Panc1 (cell line): ENCODE measurements around the gene MEGF9. TPM values are rescaled to one million over a fixed set of nuclear protein-coding genes. Genes with fewer than 3 reads are reported as not detected.

ENCODE experiments used
- ATAC-seq: fragments of 200-7000 bp; cut with Tn5 transposase; 2 replicates; pipeline ENCODE4 v1.9.1; 2020; ENCODE audit warnings: mild to moderate bottlenecking, moderate library complexity
- BruUV-seq: library from RNA; stranded (reverse); fragments of 400-500 nt; replicated peaks from 2 replicates; lab custom pipeline; 2021; lab: Mats Ljungman, UMichigan
- CTCF ChIA-PET: fragments of 300-600 bp; sonication (Branson Sonifier 250); formaldehyde crosslinking; loops from one replicate; lab custom pipeline; 2022; ENCODE audit warnings: antibody characterized with exemption; lab: Charles Lee
- POLR2A ChIA-PET: fragments of 300-600 bp; sonication (Branson Sonifier 250); formaldehyde crosslinking; loops from one replicate; lab custom pipeline; 2022; ENCODE audit warnings: antibody characterized with exemption; lab: Charles Lee
- DNase-seq: peaks from one replicate; pipeline ENCODE4 v3.0.0-alpha.2; 2010; ENCODE audit warnings: low read depth, low spot score
- H3K27ac ChIP-seq: 2 replicates; pipeline ENCODE4 v1.5.1; 2011; ENCODE audit warnings: mild to moderate bottlenecking, low read length, inconsistent platforms
- H3K27me3 ChIP-seq: fragments of 200-500 bp; sonication (Bioruptor generic); 2 replicates; pipeline ENCODE4 v1.6.0; 2014; ENCODE audit warnings: low read length, inconsistent platforms; ENCODE audit not compliant: control insufficient read depth, insufficient read depth
- H3K36me3 ChIP-seq: fragments of 200-500 bp; sonication (Bioruptor generic); 2 replicates; pipeline ENCODE4 v1.5.1; 2014; ENCODE audit warnings: inconsistent platforms, mild to moderate bottlenecking, low read length, moderate library complexity; ENCODE audit not compliant: control insufficient read depth, insufficient read depth
- H3K4me1 ChIP-seq: 2 replicates; pipeline ENCODE4 v1.5.1; 2011; ENCODE audit warnings: inconsistent platforms, mild to moderate bottlenecking, low read length, moderate library complexity; ENCODE audit not compliant: control insufficient read depth, insufficient read depth
- H3K4me3 ChIP-seq, 2 experiments: 2 replicates each; pipeline ENCODE4 v1.5.1; 2011 to 2012; ENCODE audit warnings: low read depth in 2 of 2, low read length in 2 of 2, mild to moderate bottlenecking in 2 of 2, inconsistent platforms in 1 of 2, moderate library complexity in 1 of 2
- H3K9me3 ChIP-seq: fragments of 200-500 bp; sonication (Bioruptor generic); 2 replicates; pipeline ENCODE4 v1.5.1; 2014; ENCODE audit warnings: low read depth, mild to moderate bottlenecking, inconsistent platforms, low read length, moderate library complexity; ENCODE audit not compliant: control insufficient read depth, insufficient read depth
- POLR2AphosphoS5 ChIP-seq: IDR thresholded peaks from 2 replicates; pipeline ENCODE4 v1.6.1; 2012; ENCODE audit warnings: mild to moderate bottlenecking, low read depth, low read length, moderate library complexity
- REST ChIP-seq, 2 experiments: IDR thresholded peaks; 2 replicates each; pipeline ENCODE4 v1.6.1; 2011 to 2012; ENCODE audit warnings: low read depth in 2 of 2, control low read depth in 1 of 2, low read length in 1 of 2, mild to moderate bottlenecking in 1 of 2, moderate library complexity in 1 of 2; ENCODE audit not compliant: insufficient read depth in 1 of 2
- SIN3A ChIP-seq: IDR thresholded peaks from 2 replicates; pipeline ENCODE4 v1.6.1; 2012; ENCODE audit warnings: low read depth, mild to moderate bottlenecking, low read length, moderate library complexity, borderline replicate concordance; ENCODE audit not compliant: insufficient read depth
- TCF7L2 ChIP-seq: IDR thresholded peaks from 2 replicates; pipeline ENCODE4 v1.6.1; 2011; ENCODE audit warnings: mild to moderate bottlenecking, low read depth, low read length, inconsistent platforms
- in situ Hi-C: cut with HindIII; loops from 2 replicates; pipeline ENCODE4 v1.10.0; 2016; ENCODE audit warnings: low sequenced_read_pairs, low pct_unique_long_range_greater_than_20kb
- intact Hi-C: fragments of 100-400 bp; cut with micrococcal nuclease; formaldehyde crosslinking; loops from one replicate; pipeline ENCODE4 v1.10.0; 2022; ENCODE audit not compliant: unreplicated experiment
- total RNA-seq: library from RNA; stranded (reverse); gene quantifications from one replicate; pipeline ENCODE4 v1.2.1, GENCODE V29; 2021; ENCODE audit not compliant: unreplicated experiment
- TF ChIP-seq, protein P1 (sequence below): fragments of 450-650 bp; IDR thresholded peaks from 2 replicates; pipeline ENCODE4 v1.5.1; 2017; ENCODE audit warnings: mild to moderate bottlenecking

The MEGF9 gene
- total RNA-seq, 1 experiment from 2014 or later: 6.3 TPM

- peaks cover 17% of the 10 kb centered on the region for H3K4me1 ChIP-seq
- in situ Hi-C loops: no loop called here
- intact Hi-C loops: no loop called here
- CTCF ChIA-PET: no interaction called here
- no peaks in the 10 kb centered on the region for H3K9me3 ChIP-seq
- H3K27me3 ChIP-seq: no peaks in the 10 kb centered on the region
- BruUV-seq: no TSS peak
- no peak overlapping the region for H3K27ac ChIP-seq
- H3K4me3 ChIP-seq: no peak overlapping the region
- no peaks in the 10 kb centered on the region for H3K36me3 ChIP-seq
- DNase-seq (no peak), ATAC-seq (no peak)
- POLR2A ChIA-PET: no interaction called here
- no peak for TF ChIP-seq REST (IDR thresholded peaks at IDR 0.05; ENCODE audit: insufficient read depth in 1 of 2, low read depth in 2 of 2, low read length in 1 of 2)
- no peak for TF ChIP-seq SIN3A
- TF ChIP-seq TCF7L2: no peak
- TF ChIP-seq, protein P1, sequence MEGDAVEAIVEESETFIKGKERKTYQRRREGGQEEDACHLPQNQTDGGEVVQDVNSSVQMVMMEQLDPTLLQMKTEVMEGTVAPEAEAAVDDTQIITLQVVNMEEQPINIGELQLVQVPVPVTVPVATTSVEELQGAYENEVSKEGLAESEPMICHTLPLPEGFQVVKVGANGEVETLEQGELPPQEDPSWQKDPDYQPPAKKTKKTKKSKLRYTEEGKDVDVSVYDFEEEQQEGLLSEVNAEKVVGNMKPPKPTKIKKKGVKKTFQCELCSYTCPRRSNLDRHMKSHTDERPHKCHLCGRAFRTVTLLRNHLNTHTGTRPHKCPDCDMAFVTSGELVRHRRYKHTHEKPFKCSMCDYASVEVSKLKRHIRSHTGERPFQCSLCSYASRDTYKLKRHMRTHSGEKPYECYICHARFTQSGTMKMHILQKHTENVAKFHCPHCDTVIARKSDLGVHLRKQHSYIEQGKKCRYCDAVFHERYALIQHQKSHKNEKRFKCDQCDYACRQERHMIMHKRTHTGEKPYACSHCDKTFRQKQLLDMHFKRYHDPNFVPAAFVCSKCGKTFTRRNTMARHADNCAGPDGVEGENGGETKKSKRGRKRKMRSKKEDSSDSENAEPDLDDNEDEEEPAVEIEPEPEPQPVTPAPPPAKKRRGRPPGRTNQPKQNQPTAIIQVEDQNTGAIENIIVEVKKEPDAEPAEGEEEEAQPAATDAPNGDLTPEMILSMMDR: no peak
- TF ChIP-seq POLR2AphosphoS5: no peak
Observed at GRCh38 chr9:120707170-120707569, 7.1 kb downstream of the MEGF9 start.

- H3K36me3 ChIP-seq: no peaks in the 10 kb centered on the region
- DNase-seq (no peak), ATAC-seq (no peak)
- in situ Hi-C loops (no loop called here), intact Hi-C loops (no loop called here)
- BruUV-seq: no TSS peak
- POLR2A ChIA-PET: no interaction called here
- H3K9me3 ChIP-seq: no peaks in the 10 kb centered on the region
- peaks cover 8% of the 10 kb centered on the region; the same call in 1 of the 2 replicates for H3K4me1 ChIP-seq
- no peaks in the 10 kb centered on the region for H3K27me3 ChIP-seq
- TF ChIP-seq REST (IDR thresholded peaks at IDR 0.05; ENCODE audit: insufficient read depth in 1 of 2, low read depth in 2 of 2, low read length in 1 of 2): no peak
- TF ChIP-seq TCF7L2: no peak
- no peak for TF ChIP-seq POLR2AphosphoS5
- no peak for TF ChIP-seq SIN3A
- TF ChIP-seq, protein P1: no peak
- H3K4me3 ChIP-seq: no peak overlapping the region
- CTCF ChIA-PET: no interaction called here
- H3K27ac ChIP-seq: no peak overlapping the region
Observed at GRCh38 chr9:120705174-120705573, 9.1 kb downstream of the MEGF9 start.
